ENCODE data around the gene TM9SF1. TPM values are rescaled to one million over a fixed set of nuclear protein-coding genes. Genes with fewer than 3 reads are reported as not detected.

The TM9SF1 gene
- total RNA-seq, 4 donors from 2014 or later, result 38.1 to 58.3 (median 53.4) TPM

DNA sequence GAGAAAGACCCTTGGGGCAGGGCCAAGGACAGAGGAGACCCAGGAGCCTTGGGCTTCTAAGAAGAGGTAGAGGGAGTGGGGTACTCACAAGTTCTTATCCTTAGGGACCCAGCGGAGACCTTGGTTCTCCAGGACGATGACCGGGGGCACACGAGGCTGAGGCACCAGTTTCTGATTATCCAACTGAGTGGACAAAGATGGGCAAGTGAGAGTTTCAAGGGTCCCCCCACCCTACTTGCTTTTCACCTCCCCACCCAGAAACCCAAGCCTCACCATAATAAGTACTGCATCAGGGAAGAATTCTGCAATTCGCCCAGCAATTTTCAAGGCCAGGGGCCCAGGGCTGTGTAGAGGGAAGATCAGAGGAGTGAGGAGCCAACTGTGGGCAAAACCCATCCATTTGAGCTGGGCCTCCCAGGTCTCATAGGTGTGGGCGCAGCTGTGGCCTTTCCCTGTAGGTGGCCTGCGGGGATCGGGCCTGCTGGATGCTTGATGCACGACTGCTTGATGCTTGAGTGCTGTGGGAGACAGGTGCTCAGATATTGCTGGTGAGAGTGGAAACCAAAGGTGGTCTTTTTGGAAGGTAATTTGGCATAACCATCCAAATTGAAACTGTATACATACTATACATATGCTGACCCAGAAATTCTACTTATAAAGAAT, 55.8 kb downstream of the TM9SF1 start:
- no peaks in the 10 kb centered on the region for H3K9me3 ChIP-seq
- H3K4me1 ChIP-seq, result peaks cover 54% of the 10 kb centered on the region
- 86% methylated on average over 9 of the region's 9 CpGs for WGBS
- H3K27ac ChIP-seq, result no peak overlapping the region
- no peaks in the 10 kb centered on the region for H3K27me3 ChIP-seq
- no peak for TF ChIP-seq POLR2A (IDR thresholded peaks at IDR 0.05)
- no peak for TF ChIP-seq POLR2AphosphoS5 (IDR thresholded peaks at IDR 0.05)
- DNase-seq (ENCODE audit: low spot score in 2 of 2), result no peak
- H3K36me3 ChIP-seq, result peaks cover 32% of the 10 kb centered on the region
- H3K4me3 ChIP-seq, result peak overlapping the region; percentile 76

Other genes starting within 250 kb of the TM9SF1 start
- 10 to 100 TPM; 24.0 to 35.8 (median 30.5) TPM for gene DHRS4, start 241.7 kb downstream of the TM9SF1 start, total RNA-seq
- 10 to 100 TPM; 17.5 to 27.9 (median 21.0) TPM for gene DHRS4L2, start 206.5 kb downstream of the TM9SF1 start, total RNA-seq
- gene CARMIL3, start 143.4 kb downstream of the TM9SF1 start, total RNA-seq, result 10 to 100 TPM in 1 of 4 donors, 1 to 10 TPM in 3; 5.9 to 11.2 (median 7.7) TPM
- not detected for gene CPNE6, start 123.9 kb downstream of the TM9SF1 start, total RNA-seq
- 10 to 100 TPM in 3 of 4 donors, 1 to 10 TPM in 1; 9.2 to 25.1 (median 14.4) TPM for gene PCK2, start 101.1 kb downstream of the TM9SF1 start, total RNA-seq
- gene DCAF11, start 80.7 kb downstream of the TM9SF1 start, total RNA-seq, result 10 to 100 TPM; 64.2 to 71.7 (median 68.3) TPM
- gene NRL, start 80.5 kb downstream of the TM9SF1 start, total RNA-seq, result 1 to 10 TPM; 2.2 to 2.9 (median 2.3) TPM
- gene FITM1, start 64.8 kb downstream of the TM9SF1 start, total RNA-seq, result 1 to 10 TPM in 3 of 4 donors, not detected in 1; 1.7 to 3.4 (median 2.3) TPM
- 100 to 1,000 TPM in 2 of 4 donors, 10 to 100 TPM in 2; 72.3 to 113 (median 91.1) TPM for gene PSME1, start 59.2 kb downstream of the TM9SF1 start, total RNA-seq
- gene EMC9, start 53.9 kb downstream of the TM9SF1 start, total RNA-seq, result 10 to 100 TPM; 10.9 to 22.0 (median 14.1) TPM
- gene PSME2, start 48.8 kb downstream of the TM9SF1 start, total RNA-seq, result 10 to 100 TPM; 39.3 to 75.2 (median 47.0) TPM
- 10 to 100 TPM; 62.3 to 97.2 (median 70.6) TPM for gene RNF31, start 47.9 kb downstream of the TM9SF1 start, total RNA-seq
- 10 to 100 TPM; 31.1 to 45.2 (median 37.5) TPM for gene IRF9, start 34.2 kb downstream of the TM9SF1 start, total RNA-seq
- gene REC8, start 23.4 kb downstream of the TM9SF1 start, total RNA-seq, result 10 to 100 TPM in 2 of 4 donors, 1 to 10 TPM in 2; 2.5 to 17.2 (median 10.2) TPM
- gene IPO4, start 6.6 kb downstream of the TM9SF1 start, total RNA-seq, result 10 to 100 TPM; 43.0 to 90.5 (median 58.0) TPM
- not detected for gene TSSK4, start 10.3 kb upstream of the TM9SF1 start, total RNA-seq
- 10 to 100 TPM; 47.2 to 86.3 (median 63.6) TPM for gene CHMP4A, start 18.0 kb upstream of the TM9SF1 start, total RNA-seq
- gene MDP1, start 20.6 kb upstream of the TM9SF1 start, total RNA-seq, result 10 to 100 TPM; 10.9 to 18.2 (median 11.5) TPM
- 100 to 1,000 TPM in 3 of 4 donors, 10 to 100 TPM in 1; 54.7 to 137 (median 104) TPM for gene NEDD8, start 36.9 kb upstream of the TM9SF1 start, total RNA-seq
- 10 to 100 TPM; 25.4 to 49.7 (median 47.8) TPM for gene GMPR2, start 37.5 kb upstream of the TM9SF1 start, total RNA-seq
- 10 to 100 TPM; 43.0 to 61.0 (median 54.3) TPM for gene TINF2, start 47.2 kb upstream of the TM9SF1 start, total RNA-seq
- 100 to 1,000 TPM; 127 to 144 (median 130) TPM for gene TGM1, start 67.7 kb upstream of the TM9SF1 start, total RNA-seq
- 10 to 100 TPM; 50.4 to 65.9 (median 53.1) TPM for gene RABGGTA, start 76.2 kb upstream of the TM9SF1 start, total RNA-seq
- gene DHRS1, start 104.3 kb upstream of the TM9SF1 start, total RNA-seq, result 100 to 1,000 TPM in 1 of 4 donors, 10 to 100 TPM in 3; 49.0 to 101 (median 82.1) TPM
- 10 to 100 TPM; 19.8 to 31.2 (median 21.2) TPM for gene NOP9, start 104.4 kb upstream of the TM9SF1 start, total RNA-seq
- 10 to 100 TPM; 23.4 to 32.7 (median 31.7) TPM for gene CIDEB, start 112.5 kb upstream of the TM9SF1 start, total RNA-seq
- 100 to 1,000 TPM; 131 to 184 (median 156) TPM for gene LTB4R2, start 114.7 kb upstream of the TM9SF1 start, total RNA-seq
- gene LTB4R, start 116.1 kb upstream of the TM9SF1 start, total RNA-seq, result 100 to 1,000 TPM in 2 of 4 donors, 10 to 100 TPM in 2; 83.1 to 137 (median 117) TPM
- 10 to 100 TPM in 2 of 4 donors, 1 to 10 TPM in 2; 3.9 to 33.2 (median 13.9) TPM for gene ADCY4, start 139.6 kb upstream of the TM9SF1 start, total RNA-seq
- 10 to 100 TPM in 2 of 4 donors, 1 to 10 TPM in 2; 6.8 to 13.7 (median 11.1) TPM for gene RIPK3, start 144.6 kb upstream of the TM9SF1 start, total RNA-seq
- 10 to 100 TPM; 10.8 to 25.3 (median 12.2) TPM for gene NFATC4, start 172.7 kb upstream of the TM9SF1 start, total RNA-seq
- gene NYNRIN, start 203.6 kb upstream of the TM9SF1 start, total RNA-seq, result 10 to 100 TPM; 18.5 to 43.6 (median 29.8) TPM
- gene CBLN3, start 234.2 kb upstream of the TM9SF1 start, total RNA-seq, result 1 to 10 TPM in 1 of 4 donors, under 1 TPM in 2, not detected in 1; 0.30 to 2.6 (median 0.93) TPM
- gene KHNYN, start 234.5 kb upstream of the TM9SF1 start, total RNA-seq, result 100 to 1,000 TPM in 1 of 4 donors, 10 to 100 TPM in 3; 56.7 to 145 (median 84.3) TPM
- 10 to 100 TPM; 30.1 to 82.3 (median 38.6) TPM for gene SDR39U1, start 247.3 kb upstream of the TM9SF1 start, total RNA-seq

All from suprapubic skin (tissue), 4 donors.